Prostate gland (tissue), 2 donors: Measurements from ENCODE around the gene GNA12. TPM values are rescaled to one million over a fixed set of nuclear protein-coding genes. Genes with fewer than 3 reads are reported as not detected.

Source experiments
- DNase-seq: peaks from one replicate; pipeline ENCODE4 v3.0.0-alpha.2; 2019; ENCODE audit warnings: low spot score
- H3K27ac ChIP-seq, 2 donors: fragments of 200-600 bp; sonication (generic); 2 replicates each; pipeline ENCODE4 v1.5.1; 2017 to 2019
- H3K27me3 ChIP-seq: fragments of 200-600 bp; sonication (generic); replicated peaks from 2 replicates; pipeline ENCODE4 v1.5.1; 2019; ENCODE audit not compliant: insufficient read depth
- H3K36me3 ChIP-seq, 2 donors: fragments of 200-600 bp; sonication (generic); 1 replicate in 1 of 2; 2 replicates in 1 of 2; pipeline versions ENCODE4 v1.5.1 to v1.8.1; 2017 to 2019
- H3K4me1 ChIP-seq: fragments of 200-600 bp; sonication (generic); replicated peaks from 2 replicates; pipeline ENCODE4 v1.5.1; 2019
- H3K4me3 ChIP-seq, 2 donors: fragments of 200-600 bp; sonication (generic); 2 replicates each; pipeline ENCODE4 v1.5.1; 2017 to 2019
- H3K9me3 ChIP-seq: fragments of 200-600 bp; sonication (generic); 2 replicates; pipeline ENCODE4 v1.5.1; 2017
- POLR2A ChIP-seq: fragments of 450-650 bp; IDR thresholded peaks from one replicate; pipeline ENCODE4 v1.6.1; 2016; ENCODE audit warnings: antibody characterized with exemption, mild to moderate bottlenecking
- POLR2AphosphoS5 ChIP-seq: sonication (generic); formaldehyde crosslinking; IDR thresholded peaks from one replicate; pipeline ENCODE4 v1.6.1; 2017; ENCODE audit warnings: antibody characterized with exemption
- WGBS: methylation state at CpG from one replicate; pipeline ENCODE4 v1.1.5; 2018; 5-methylcytosine and 5-hydroxymethylcytosine counted together
- intact Hi-C: fragments of 100-400 bp; cut with DNase I; formaldehyde crosslinking; loops from one replicate; pipeline ENCODE4 v1.14.2; 2022
- total RNA-seq, 2 donors: library from RNA; depleted of rRNA; stranded (reverse); fragments of >200 nt; gene quantifications; one replicate each; pipeline ENCODE4 v1.1.0, GENCODE V29; 2016
- TF ChIP-seq, protein P1 (sequence below), 4 experiments: fragments of 200-600 bp in 2 of 4; fragments of 450-650 bp in 2 of 4; sonication (generic) in 2 of 4; IDR thresholded peaks; 1 replicate in 3 of 4; 2 replicates in 1 of 4; pipeline ENCODE4 v1.5.1; 2016 to 2019; ENCODE audit warnings: antibody characterized with exemption in 4 of 4, mild to moderate bottlenecking in 2 of 4, moderate library complexity in 2 of 4

GNA12 gene
- total RNA-seq, 2 donors from 2014 or later = 22.6 to 102 TPM

DNA sequence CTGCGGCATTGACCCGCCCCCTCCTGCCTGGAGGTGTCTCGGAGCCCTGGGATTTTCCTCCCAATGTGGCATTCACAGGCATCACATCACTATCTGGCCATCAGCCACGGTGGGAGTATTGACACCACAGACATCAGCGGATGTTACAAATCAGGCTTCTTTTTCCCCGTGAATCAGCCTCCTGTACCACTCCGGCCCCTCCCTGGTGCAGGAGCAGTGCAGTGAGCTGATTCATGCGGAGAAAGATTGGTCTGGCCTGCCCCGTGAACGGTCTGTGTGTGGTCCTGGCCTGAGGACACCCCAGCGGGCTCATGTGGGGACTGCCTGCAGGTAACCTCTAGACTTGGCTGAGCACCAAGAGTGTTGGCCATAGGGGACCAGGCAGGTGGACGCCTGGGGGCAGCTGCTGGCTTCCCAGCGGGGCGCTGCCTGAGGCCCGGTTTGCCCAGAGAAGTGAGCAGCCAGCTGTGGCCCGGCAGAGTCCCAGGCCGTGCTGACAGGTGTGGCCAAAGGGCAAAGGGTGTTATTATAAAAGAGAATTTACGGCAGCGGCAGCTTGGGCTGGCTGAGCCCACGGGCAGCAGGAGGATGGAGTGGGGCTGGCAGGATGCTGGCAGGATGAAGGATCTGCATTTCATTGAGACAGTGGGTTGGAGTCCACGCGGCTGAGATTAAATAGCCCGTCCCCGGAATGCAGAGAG lies 32.1 kb upstream of the GNA12 start:
- H3K4me3 ChIP-seq = no peak overlapping the region
- DNase-seq = no peak
- H3K9me3 ChIP-seq = no peaks in the 10 kb centered on the region
- no peaks in the 10 kb centered on the region for H3K36me3 ChIP-seq
- H3K27ac ChIP-seq = no peak overlapping the region
- no peaks in the 10 kb centered on the region for H3K27me3 ChIP-seq
- 65% methylated on average over 24 of the region's 24 CpGs for WGBS
- intact Hi-C loops = loop anchor here (5.0 kb wide), 1 partner anchor 1021 kb away; no protein-coding TSS in a partner anchor
- TF ChIP-seq POLR2AphosphoS5 = no peak
- TF ChIP-seq POLR2A = no peak
- TF ChIP-seq, protein P1, sequence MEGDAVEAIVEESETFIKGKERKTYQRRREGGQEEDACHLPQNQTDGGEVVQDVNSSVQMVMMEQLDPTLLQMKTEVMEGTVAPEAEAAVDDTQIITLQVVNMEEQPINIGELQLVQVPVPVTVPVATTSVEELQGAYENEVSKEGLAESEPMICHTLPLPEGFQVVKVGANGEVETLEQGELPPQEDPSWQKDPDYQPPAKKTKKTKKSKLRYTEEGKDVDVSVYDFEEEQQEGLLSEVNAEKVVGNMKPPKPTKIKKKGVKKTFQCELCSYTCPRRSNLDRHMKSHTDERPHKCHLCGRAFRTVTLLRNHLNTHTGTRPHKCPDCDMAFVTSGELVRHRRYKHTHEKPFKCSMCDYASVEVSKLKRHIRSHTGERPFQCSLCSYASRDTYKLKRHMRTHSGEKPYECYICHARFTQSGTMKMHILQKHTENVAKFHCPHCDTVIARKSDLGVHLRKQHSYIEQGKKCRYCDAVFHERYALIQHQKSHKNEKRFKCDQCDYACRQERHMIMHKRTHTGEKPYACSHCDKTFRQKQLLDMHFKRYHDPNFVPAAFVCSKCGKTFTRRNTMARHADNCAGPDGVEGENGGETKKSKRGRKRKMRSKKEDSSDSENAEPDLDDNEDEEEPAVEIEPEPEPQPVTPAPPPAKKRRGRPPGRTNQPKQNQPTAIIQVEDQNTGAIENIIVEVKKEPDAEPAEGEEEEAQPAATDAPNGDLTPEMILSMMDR (IDR thresholded peaks at IDR 0.05) = no peak
- H3K4me1 ChIP-seq = no peaks in the 10 kb centered on the region

DNA sequence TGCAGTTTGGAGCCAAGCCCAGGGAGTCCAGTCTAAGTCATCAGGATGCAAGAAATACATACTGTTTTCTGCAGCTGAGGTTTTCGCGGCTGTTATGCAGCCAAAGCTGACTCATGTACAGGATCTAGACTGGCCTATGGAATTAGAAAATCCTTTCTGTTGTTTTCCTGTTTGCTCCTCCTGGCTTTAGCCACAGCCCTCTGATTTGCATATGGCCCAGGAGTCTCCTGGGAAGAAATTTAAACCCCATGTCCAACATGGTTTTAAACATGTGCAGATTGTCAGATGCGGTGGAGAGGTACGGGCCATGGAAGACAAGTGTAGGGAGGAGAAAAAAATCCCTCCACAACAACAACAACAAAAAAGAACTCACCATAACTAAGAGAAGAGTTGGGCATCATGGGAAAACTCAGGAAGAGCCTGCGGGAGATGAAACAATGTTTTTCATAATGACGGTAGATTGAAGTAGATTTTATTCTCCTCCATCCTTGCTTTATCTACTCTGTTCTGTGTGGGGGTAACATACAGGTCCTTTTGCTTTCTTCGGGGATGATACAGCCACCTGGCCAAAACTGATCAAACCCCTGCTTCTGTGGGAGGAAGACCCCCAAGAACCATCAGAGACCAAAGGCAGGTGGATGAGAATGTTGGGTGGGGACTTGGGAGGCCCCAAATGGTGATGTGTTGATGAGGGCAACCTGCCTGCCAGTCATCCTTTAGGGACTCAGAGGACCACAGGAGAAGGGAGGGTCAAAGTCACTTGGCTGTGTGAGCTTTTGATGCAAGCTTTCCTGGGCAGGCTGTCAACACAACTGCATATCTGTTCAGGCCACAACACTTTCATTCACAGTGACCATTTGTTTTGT lies 29.8 kb upstream of the GNA12 start:
- intact Hi-C loops = no loop called here
- Histone ChIP-seq H3K4me3 (no peak overlapping the region), H3K27ac (no peak overlapping the region), H3K4me1 (no peaks in the 10 kb centered on the region), H3K9me3 (no peaks in the 10 kb centered on the region), H3K27me3 (no peaks in the 10 kb centered on the region), H3K36me3 (no peaks in the 10 kb centered on the region)
- 70% methylated on average over 7 of the region's 7 CpGs for WGBS
- no peak for DNase-seq
- TF ChIP-seq POLR2A (no peak), POLR2AphosphoS5 (no peak)
- TF ChIP-seq, protein P1 (IDR thresholded peaks at IDR 0.05) = no peak

DNA sequence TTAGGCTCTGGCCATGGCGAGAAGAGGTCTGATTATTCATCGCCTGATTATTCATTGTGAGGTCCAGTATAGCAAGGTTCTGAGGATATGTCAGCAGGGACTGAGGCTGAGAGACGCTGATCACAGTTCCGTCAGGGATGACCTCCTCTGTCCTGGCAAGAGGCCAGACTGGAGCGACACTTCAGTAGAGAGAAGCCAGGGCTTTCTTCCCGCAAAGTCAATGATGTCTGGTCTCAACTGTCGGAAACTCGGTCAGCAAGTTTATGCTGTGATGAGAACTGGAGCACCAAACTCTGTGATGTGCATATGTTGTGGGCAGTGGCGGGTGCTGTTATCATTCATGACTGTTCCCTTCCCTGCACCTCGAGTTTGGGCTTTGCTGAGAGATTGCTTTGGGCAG lies 29.0 kb upstream of the GNA12 start:
- H3K36me3 ChIP-seq = no peaks in the 10 kb centered on the region
- no peaks in the 10 kb centered on the region for H3K9me3 ChIP-seq
- intact Hi-C loops = no loop called here
- no peak for DNase-seq
- no peak overlapping the region for H3K4me3 ChIP-seq
- no peaks in the 10 kb centered on the region for H3K4me1 ChIP-seq
- H3K27ac ChIP-seq = no peak overlapping the region
- no peaks in the 10 kb centered on the region for H3K27me3 ChIP-seq
- 68% methylated on average over 10 of the region's 10 CpGs for WGBS
- TF ChIP-seq, protein P1 (IDR thresholded peaks at IDR 0.05) = no peak
- TF ChIP-seq POLR2AphosphoS5 = no peak
- TF ChIP-seq POLR2A = no peak

DNA sequence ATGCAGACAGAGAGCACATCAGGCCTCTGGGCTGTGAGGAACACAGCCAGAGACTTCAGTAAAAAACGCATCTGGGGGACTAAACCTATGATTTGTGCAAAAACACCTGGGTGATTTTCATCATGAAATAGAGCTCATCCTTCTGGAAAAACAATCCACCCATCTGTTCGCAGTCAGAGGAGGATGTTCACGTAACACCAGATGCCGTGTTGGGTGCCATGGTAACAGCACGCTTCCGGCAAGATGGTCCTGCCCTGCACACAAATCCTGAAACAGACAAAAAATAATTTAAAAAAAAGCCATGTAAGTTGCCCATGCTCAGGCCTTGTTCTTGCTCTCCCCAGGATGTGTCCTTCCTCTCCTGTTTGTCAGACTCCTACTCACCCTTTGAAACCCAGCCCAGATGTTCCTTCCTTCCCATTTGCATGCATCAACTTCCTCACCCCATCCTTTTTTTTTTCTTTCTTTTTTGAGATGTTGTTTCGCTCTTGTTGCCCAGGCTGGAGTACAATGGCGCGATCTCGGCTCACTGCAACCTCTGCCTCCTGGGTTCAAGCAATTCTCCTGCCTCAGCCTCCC lies 28.3 kb upstream of the GNA12 start:
- Histone ChIP-seq H3K27ac (no peak overlapping the region), H3K9me3 (no peaks in the 10 kb centered on the region), H3K4me3 (no peak overlapping the region), H3K27me3 (no peaks in the 10 kb centered on the region), H3K36me3 (no peaks in the 10 kb centered on the region), H3K4me1 (no peaks in the 10 kb centered on the region)
- DNase-seq = no peak
- no peak for TF ChIP-seq POLR2AphosphoS5
- TF ChIP-seq, protein P1 (IDR thresholded peaks at IDR 0.05) = no peak
- TF ChIP-seq POLR2A = no peak
- intact Hi-C loops = no loop called here
- WGBS = 89% methylated on average over 10 of the region's 10 CpGs
